Stimulated activated CD8-positive, alpha-beta memory T cell treated with anti-CD3 and anti-CD28 coated beads, Interleukin-4, amount 100 ng/mL, for 1 hour (primary cell): Measurements from ENCODE around the gene L3MBTL3.

Experiments used
- DNase-seq, 2 donors: peaks; one replicate each; pipeline ENCODE4 v3.0.0-alpha.2; 2020; ENCODE audit warnings: low read depth in 2 of 2, low spot score in 1 of 2

The L3MBTL3 gene

GRCh38 chr6:130026859-130027258 lies 8.5 kb downstream of the L3MBTL3 start:
- DNase-seq: no peak

GRCh38 chr6:130027948-130028347 lies 9.6 kb downstream of the L3MBTL3 start:
- no peak for DNase-seq

- no peak for DNase-seq
Observed at GRCh38 chr6:130029163-130029562, 10.8 kb downstream of the L3MBTL3 start.

- DNase-seq: no peak
Observed at GRCh38 chr6:130032758-130033340, 14.5 kb downstream of the L3MBTL3 start.

- DNase-seq: no peak
Observed at GRCh38 chr6:130033949-130034348, 15.6 kb downstream of the L3MBTL3 start.

- no peak for DNase-seq
Observed at GRCh38 chr6:130034378-130035146, 16.2 kb downstream of the L3MBTL3 start.

GRCh38 chr6:130035211-130035610 lies 16.8 kb downstream of the L3MBTL3 start:
- no peak for DNase-seq

GRCh38 chr6:130037207-130037811 lies 18.9 kb downstream of the L3MBTL3 start:
- DNase-seq: no peak

- no peak for DNase-seq
Observed at GRCh38 chr6:130041594-130041993, 23.2 kb downstream of the L3MBTL3 start.

GRCh38 chr6:130043344-130043743 lies 25.0 kb downstream of the L3MBTL3 start:
- no peak for DNase-seq

- DNase-seq: no peak
Observed at GRCh38 chr6:130045622-130046021, 27.2 kb downstream of the L3MBTL3 start.

GRCh38 chr6:130046671-130047070 lies 28.3 kb downstream of the L3MBTL3 start:
- no peak for DNase-seq

GRCh38 chr6:130047088-130047995 lies 29.0 kb downstream of the L3MBTL3 start:
- DNase-seq: no peak

GRCh38 chr6:130050230-130050629 lies 31.8 kb downstream of the L3MBTL3 start:
- no peak for DNase-seq

- DNase-seq: no peak
Observed at GRCh38 chr6:130054725-130055124, 36.3 kb downstream of the L3MBTL3 start.

GRCh38 chr6:130055271-130055670 lies 36.9 kb downstream of the L3MBTL3 start:
- DNase-seq: no peak

- no peak for DNase-seq
Observed at GRCh38 chr6:130057495-130057894, 39.1 kb downstream of the L3MBTL3 start.

- DNase-seq: no peak
Observed at GRCh38 chr6:130063806-130064205, 45.4 kb downstream of the L3MBTL3 start.

GRCh38 chr6:130065609-130066156 lies 47.3 kb downstream of the L3MBTL3 start:
- DNase-seq: no peak

- DNase-seq: no peak
Observed at GRCh38 chr6:130069485-130069884, 51.1 kb downstream of the L3MBTL3 start.

- no peak for DNase-seq
Observed at GRCh38 chr6:130070326-130070725, 51.9 kb downstream of the L3MBTL3 start.
